Loucy (cell line): ENCODE results near the gene PRKCE.

Experiments
- EZH2phosphoT487 ChIP-seq: fragments of 200-600 bp; IDR thresholded peaks from 2 replicates; pipeline ENCODE4 v1.6.1; 2018; ENCODE audit warnings: antibody characterized with exemption, mild to moderate bottlenecking, moderate library complexity, borderline replicate concordance
- TF ChIP-seq, protein P1 (sequence below): fragments of 200-600 bp; sonication (generic); conservative IDR thresholded peaks from 2 replicates; pipeline ENCODE4 v1.5.1; 2014; ENCODE audit warnings: mild to moderate bottlenecking, antibody characterized with exemption, low read length

DNA sequence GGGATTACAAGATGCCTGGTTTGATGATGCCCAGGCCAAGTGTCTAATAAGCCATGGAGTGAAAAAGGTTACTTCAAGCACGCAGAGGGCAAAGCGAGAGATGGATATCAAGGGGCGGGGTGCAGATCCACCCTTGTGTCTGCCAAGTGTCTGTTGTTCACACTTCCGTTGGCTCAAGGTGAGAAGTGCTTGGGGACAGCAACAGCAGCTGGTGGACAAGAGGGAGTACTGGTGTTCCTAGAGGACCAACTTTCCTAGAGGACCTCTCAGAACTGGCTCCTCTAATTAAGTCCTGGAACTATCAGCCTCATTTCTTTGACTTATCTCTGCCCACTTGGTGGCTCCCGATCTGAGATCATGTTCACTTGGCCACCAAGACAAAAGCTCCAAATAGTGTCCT, 299.1 kb downstream of the PRKCE start:
- TF ChIP-seq, protein P1, sequence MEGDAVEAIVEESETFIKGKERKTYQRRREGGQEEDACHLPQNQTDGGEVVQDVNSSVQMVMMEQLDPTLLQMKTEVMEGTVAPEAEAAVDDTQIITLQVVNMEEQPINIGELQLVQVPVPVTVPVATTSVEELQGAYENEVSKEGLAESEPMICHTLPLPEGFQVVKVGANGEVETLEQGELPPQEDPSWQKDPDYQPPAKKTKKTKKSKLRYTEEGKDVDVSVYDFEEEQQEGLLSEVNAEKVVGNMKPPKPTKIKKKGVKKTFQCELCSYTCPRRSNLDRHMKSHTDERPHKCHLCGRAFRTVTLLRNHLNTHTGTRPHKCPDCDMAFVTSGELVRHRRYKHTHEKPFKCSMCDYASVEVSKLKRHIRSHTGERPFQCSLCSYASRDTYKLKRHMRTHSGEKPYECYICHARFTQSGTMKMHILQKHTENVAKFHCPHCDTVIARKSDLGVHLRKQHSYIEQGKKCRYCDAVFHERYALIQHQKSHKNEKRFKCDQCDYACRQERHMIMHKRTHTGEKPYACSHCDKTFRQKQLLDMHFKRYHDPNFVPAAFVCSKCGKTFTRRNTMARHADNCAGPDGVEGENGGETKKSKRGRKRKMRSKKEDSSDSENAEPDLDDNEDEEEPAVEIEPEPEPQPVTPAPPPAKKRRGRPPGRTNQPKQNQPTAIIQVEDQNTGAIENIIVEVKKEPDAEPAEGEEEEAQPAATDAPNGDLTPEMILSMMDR, result no peak
- no peak for TF ChIP-seq EZH2phosphoT487
